HepG2 (cell line): ENCODE data around the gene PSENEN. TPM values are rescaled to one million over a fixed set of nuclear protein-coding genes. Genes with fewer than 3 reads are reported as not detected.

Source experiments
- ATAC-seq: fragments of 200-7000 bp; cut with Tn5 transposase; 3 replicates; pipeline ENCODE4 v1.9.1; 2020; ENCODE audit warnings: mild to moderate bottlenecking, moderate library complexity
- BruUV-seq: library from RNA; stranded (reverse); fragments of 400-500 nt; replicated peaks from 2 replicates; lab custom pipeline; 2021; lab: Mats Ljungman, UMichigan
- CTCF ChIA-PET: fragments of 300-600 bp; formaldehyde crosslinking; extraction: SDS; loops from one replicate; lab custom pipeline; 2021; ENCODE audit warnings: low total read pairs, inconsistent platforms, low intra/inter-chr PET ratio; lab: Yijun Ruan, JAX
- POLR2A ChIA-PET: fragments of 350-600 bp; sonication (Branson Sonifier 250); formaldehyde crosslinking; loops from one replicate; lab custom pipeline; 2020; ENCODE audit warnings: antibody characterized with exemption, inconsistent platforms; lab: Yijun Ruan, JAX
- DNase-seq: peaks from one replicate; pipeline ENCODE4 v3.0.0-alpha.2; 2015; ENCODE audit warnings: low spot score
- FAIRE-seq: peaks from 3 replicates; lab custom pipeline; 2011; peaks lifted over from hg19 to GRCh38; lab: Jason Lieb, UNC
- H2AFZ ChIP-seq: one replicate; pipeline ENCODE4 v1.6.1; 2011; ENCODE audit warnings: low read length, inconsistent platforms
- H3K27ac ChIP-seq: fragments of 300-600 bp; 3 replicates; pipeline ENCODE4 v1.8.0; 2011; ENCODE audit warnings: mixed run types, mild to moderate bottlenecking, mixed read lengths, low read length, inconsistent platforms; ENCODE audit not compliant: insufficient read depth; ENCODE audit errors: extremely low read length
- H3K27me3 ChIP-seq, 2 experiments: fragments of 200-600 bp in 1 of 2; 2 replicates in 1 of 2; 3 replicates in 1 of 2; pipeline versions ENCODE4 v1.6.0 to v1.8.0; 2011; ENCODE audit warnings: low read length in 2 of 2, mild to moderate bottlenecking in 2 of 2, moderate library complexity in 2 of 2, inconsistent platforms in 1 of 2; ENCODE audit not compliant: insufficient read depth in 2 of 2, control insufficient read depth in 1 of 2
- H3K36me3 ChIP-seq, 2 experiments: fragments of 200-600 bp in 1 of 2; replicated peaks in 1 of 2; 2 replicates in 1 of 2; 3 replicates in 1 of 2; pipeline versions ENCODE4 v1.5.1 to v1.8.0; 2011; ENCODE audit warnings: low read length in 2 of 2, inconsistent platforms in 1 of 2; ENCODE audit not compliant: insufficient read depth in 2 of 2, control insufficient read depth in 1 of 2
- H3K4me1 ChIP-seq: 2 replicates; pipeline ENCODE4 v1.5.1; 2012; ENCODE audit warnings: low read length, inconsistent platforms; ENCODE audit not compliant: insufficient read depth
- H3K4me2 ChIP-seq: 2 replicates; pipeline ENCODE4 v1.6.0; 2011; ENCODE audit warnings: low read depth, low read length, inconsistent platforms
- H3K4me3 ChIP-seq, 3 experiments: fragments of 200-600 bp in 1 of 3; sonication (generic), shearing (Covaris generic) in 1 of 3; replicated peaks in 1 of 3; 2 replicates each; pipeline ENCODE4 v1.5.1; 2011 to 2016; ENCODE audit warnings: low read length in 3 of 3, inconsistent platforms in 2 of 3, low read depth in 2 of 3, mild to moderate bottlenecking in 2 of 3, control low read depth in 1 of 3, mixed read lengths in 1 of 3; ENCODE audit not compliant: insufficient read depth in 1 of 3
- H3K79me2 ChIP-seq: one replicate; pipeline ENCODE4 v1.6.1; 2011; ENCODE audit warnings: low read length, inconsistent platforms; ENCODE audit not compliant: insufficient read depth
- H3K9ac ChIP-seq: 2 replicates; pipeline ENCODE4 v1.6.0; 2011; ENCODE audit warnings: mild to moderate bottlenecking, low read depth, low read length, inconsistent platforms; ENCODE audit not compliant: insufficient read depth
- H3K9me3 ChIP-seq: 2 replicates; pipeline ENCODE4 v1.5.1; 2012; ENCODE audit warnings: mild to moderate bottlenecking, low read length
- H4K20me1 ChIP-seq: 2 replicates; pipeline ENCODE4 v1.6.0; 2011; ENCODE audit warnings: inconsistent platforms, mild to moderate bottlenecking, low read length, moderate library complexity; ENCODE audit not compliant: insufficient read depth
- GPN1 ChIP-seq: sonication (generic); formaldehyde crosslinking; IDR thresholded peaks from 2 replicates; pipeline ENCODE4 v1.5.1; 2020; ENCODE audit warnings: missing genetic modification reagents, borderline replicate concordance
- POLR2AphosphoS2 ChIP-seq: IDR thresholded peaks from 2 replicates; pipeline ENCODE4 v1.6.1; 2011; ENCODE audit warnings: low read depth, low read length, improper control_type of control experiment
- SMC3 ChIP-seq: IDR thresholded peaks from 2 replicates; pipeline ENCODE4 v1.6.1; 2011; ENCODE audit warnings: low read length, improper control_type of control experiment
- SRSF4 ChIP-seq: fragments of 200-400 bp; formaldehyde crosslinking; IDR thresholded peaks from one replicate; pipeline ENCODE4 v1.6.1; 2018; ENCODE audit warnings: mild to moderate bottlenecking, low read depth, low read length, moderate library complexity; ENCODE audit not compliant: poor library complexity, severe bottlenecking
- TEAD3 ChIP-seq: optimal IDR thresholded peaks from 2 replicates; pipeline ENCODE3; 2016; ENCODE audit warnings: borderline replicate concordance
- ZC3H13 ChIP-seq: sonication (generic); formaldehyde crosslinking; IDR thresholded peaks from 2 replicates; pipeline ENCODE4 v1.8.1; 2023; ENCODE audit warnings: mild to moderate bottlenecking, missing genetic modification reagents, moderate library complexity
- ZFP36 ChIP-seq: fragments of 150-350 bp; IDR thresholded peaks from 2 replicates; pipeline ENCODE4 v1.6.1; 2018; ENCODE audit warnings: borderline replicate concordance, low read length, low read depth; ENCODE audit not compliant: partially characterized antibody
- ZNF431 ChIP-seq: sonication (generic); formaldehyde crosslinking; IDR thresholded peaks from 2 replicates; pipeline ENCODE4 v1.9.0; 2022; ENCODE audit warnings: missing genetic modification reagents, low read depth, mild to moderate bottlenecking, borderline replicate concordance
- ZNF547 ChIP-seq: sonication (generic); formaldehyde crosslinking; IDR thresholded peaks from 2 replicates; pipeline ENCODE4 v1.5.1; 2020; ENCODE audit warnings: mild to moderate bottlenecking, missing genetic modification reagents
- ZNF576 ChIP-seq: sonication (generic); formaldehyde crosslinking; IDR thresholded peaks from 2 replicates; pipeline ENCODE4 v1.4.0; 2020; ENCODE audit warnings: mild to moderate bottlenecking, missing genetic modification reagents
- ZNF670 ChIP-seq: sonication (generic); formaldehyde crosslinking; IDR thresholded peaks from 2 replicates; pipeline ENCODE4 v1.8.0; 2022; ENCODE audit warnings: mild to moderate bottlenecking, missing genetic modification reagents, borderline replicate concordance
- ZNF691 ChIP-seq: sonication (generic); formaldehyde crosslinking; IDR thresholded peaks from 2 replicates; pipeline ENCODE4 v1.4.0; 2020; ENCODE audit warnings: missing genetic modification reagents, low read depth, mild to moderate bottlenecking, borderline replicate concordance
- ZNF740 ChIP-seq: sonication (generic); formaldehyde crosslinking; IDR thresholded peaks from 2 replicates; pipeline ENCODE4 v1.4.0; 2020; ENCODE audit warnings: missing genetic modification reagents
- WGBS: methylation state at CpG from one replicate; pipeline ENCODE4 v1.1.6; 2017; ENCODE audit warnings: low lambda C conversion rate; 5-methylcytosine and 5-hydroxymethylcytosine counted together
- in situ Hi-C: cut with HindIII; loops from 2 replicates; pipeline ENCODE4 v1.10.0; 2017; ENCODE audit warnings: low pct_unique_long_range_greater_than_20kb; ENCODE audit not compliant: extremely low pct_ligation_motif_present
- intact Hi-C: fragments of 100-400 bp; cut with micrococcal nuclease; formaldehyde crosslinking; loops from one replicate; pipeline ENCODE4 v1.10.0; 2022; ENCODE audit not compliant: unreplicated experiment
- polyA plus RNA-seq, 8 experiments: library from polyadenylated mRNA; depleted of rRNA in 3 of 8; stranded (reverse) in 7 of 8; unstranded in 1 of 8; fragments of >200 nt; fragmentation: Illumina TruSeq in 4 of 8; extraction: Trizol in 4 of 8; gene quantifications; 2 replicates each; pipeline versions ENCODE4 v1.2.1 to v1.2.3, GENCODE V29; 2011 to 2016; ENCODE audit warnings: low read depth in 4 of 8, missing spikeins in 1 of 8, mixed read lengths in 1 of 8; ENCODE audit not compliant: insufficient read depth in 1 of 8
- total RNA-seq, 5 experiments: library from RNA; depleted of rRNA; stranded (reverse); fragments of >200 nt; fragmentation: Illumina TruSeq; extraction: Trizol; gene quantifications; 2 replicates each; pipeline ENCODE4 v1.2.3, GENCODE V29; 2016; ENCODE audit warnings: low read depth in 1 of 5
- TF ChIP-seq, protein P1 (sequence below): sonication (generic); formaldehyde crosslinking; IDR thresholded peaks from 2 replicates; pipeline ENCODE4 v1.8.0; 2022; ENCODE audit warnings: mild to moderate bottlenecking, missing genetic modification reagents, borderline replicate concordance
- TF ChIP-seq, protein P2 (sequence below): sonication (generic); formaldehyde crosslinking; IDR thresholded peaks from 2 replicates; pipeline ENCODE4 v1.4.0; 2020; ENCODE audit warnings: missing genetic modification reagents
- TF ChIP-seq, protein P3 (sequence below): sonication (generic); formaldehyde crosslinking; IDR thresholded peaks from 2 replicates; pipeline ENCODE4 v1.5.0; 2020; ENCODE audit warnings: missing genetic modification reagents, mild to moderate bottlenecking, borderline replicate concordance

Gene PSENEN
- total and polyA plus RNA-seq, 2 of the 13 experiments (the other 11 are each of a cell fraction or from before 2014, with no cell fraction given) = 16.9 to 34.2 TPM

- ChIA-PET CTCF (no interaction called here), POLR2A (interaction anchor here (1.1 to 1.6 kb wide), 2 partner anchors 14 to 17 kb away, joined by 3 to 5 read pairs; no protein-coding TSS in a partner anchor)
- intact Hi-C loops (no loop called here), in situ Hi-C loops (no loop called here)
- peaks cover 16% of the 10 kb centered on the region for H3K79me2 ChIP-seq
- ATAC-seq (no peak), DNase-seq (no peak), FAIRE-seq (no peak)
- H3K9ac ChIP-seq = no peak overlapping the region
- no peak for TF ChIP-seq ZNF670 (CRISPR knock-in tag)
- no peak for TF ChIP-seq ZNF740 (CRISPR knock-in tag)
- TF ChIP-seq ZNF576 (CRISPR knock-in tag) = no peak
- TF ChIP-seq, protein P1, sequence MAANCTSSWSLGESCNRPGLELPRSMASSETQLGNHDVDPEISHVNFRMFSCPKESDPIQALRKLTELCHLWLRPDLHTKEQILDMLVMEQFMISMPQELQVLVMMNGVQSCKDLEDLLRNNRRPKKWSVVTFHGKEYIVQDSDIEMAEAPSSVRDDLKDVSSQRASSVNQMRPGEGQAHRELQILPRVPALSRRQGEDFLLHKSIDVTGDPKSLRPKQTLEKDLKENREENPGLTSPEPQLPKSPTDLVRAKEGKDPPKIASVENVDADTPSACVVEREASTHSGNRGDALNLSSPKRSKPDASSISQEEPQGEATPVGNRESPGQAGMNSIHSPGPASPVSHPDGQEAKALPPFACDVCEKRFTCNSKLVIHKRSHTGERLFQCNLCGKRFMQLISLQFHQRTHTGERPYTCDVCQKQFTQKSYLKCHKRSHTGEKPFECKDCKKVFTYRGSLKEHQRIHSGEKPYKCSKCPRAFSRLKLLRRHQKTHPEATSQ (CRISPR knock-in tag) = no peak
- TF ChIP-seq ZFP36 = no peak
- no peak for TF ChIP-seq GPN1 (CRISPR knock-in tag)
- TF ChIP-seq, protein P2, sequence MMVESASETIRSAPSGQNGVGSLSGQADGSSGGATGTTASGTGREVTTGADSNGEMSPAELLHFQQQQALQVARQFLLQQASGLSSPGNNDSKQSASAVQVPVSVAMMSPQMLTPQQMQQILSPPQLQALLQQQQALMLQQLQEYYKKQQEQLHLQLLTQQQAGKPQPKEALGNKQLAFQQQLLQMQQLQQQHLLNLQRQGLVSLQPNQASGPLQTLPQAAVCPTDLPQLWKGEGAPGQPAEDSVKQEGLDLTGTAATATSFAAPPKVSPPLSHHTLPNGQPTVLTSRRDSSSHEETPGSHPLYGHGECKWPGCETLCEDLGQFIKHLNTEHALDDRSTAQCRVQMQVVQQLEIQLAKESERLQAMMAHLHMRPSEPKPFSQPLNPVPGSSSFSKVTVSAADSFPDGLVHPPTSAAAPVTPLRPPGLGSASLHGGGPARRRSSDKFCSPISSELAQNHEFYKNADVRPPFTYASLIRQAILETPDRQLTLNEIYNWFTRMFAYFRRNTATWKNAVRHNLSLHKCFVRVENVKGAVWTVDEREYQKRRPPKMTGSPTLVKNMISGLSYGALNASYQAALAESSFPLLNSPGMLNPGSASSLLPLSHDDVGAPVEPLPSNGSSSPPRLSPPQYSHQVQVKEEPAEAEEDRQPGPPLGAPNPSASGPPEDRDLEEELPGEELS (CRISPR knock-in tag) = no peak
- no peak for TF ChIP-seq TEAD3 (CRISPR knock-in tag)
- no peak for TF ChIP-seq ZNF691 (CRISPR knock-in tag)
- TF ChIP-seq ZNF431 (CRISPR knock-in tag) = no peak
- no peak for TF ChIP-seq ZNF547 (CRISPR knock-in tag)
- TF ChIP-seq, protein P3, sequence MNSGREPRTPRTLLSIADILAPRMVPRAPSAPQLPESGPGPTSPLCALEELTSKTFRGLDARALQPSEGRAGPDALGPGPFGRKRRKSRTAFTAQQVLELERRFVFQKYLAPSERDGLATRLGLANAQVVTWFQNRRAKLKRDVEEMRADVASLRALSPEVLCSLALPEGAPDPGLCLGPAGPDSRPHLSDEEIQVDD = no peak
- no peak for TF ChIP-seq POLR2AphosphoS2
- TF ChIP-seq SRSF4 = no peak
- TF ChIP-seq SMC3 = no peak
- no peak for TF ChIP-seq ZC3H13 (CRISPR knock-in tag)
- H3K27me3 ChIP-seq = no peaks in the 10 kb centered on the region
- no peak overlapping the region for H3K27ac ChIP-seq
- peaks cover 5% of the 10 kb centered on the region for H4K20me1 ChIP-seq
- no peaks in the 10 kb centered on the region for H3K9me3 ChIP-seq
- H3K4me1 ChIP-seq = peaks cover 10% of the 10 kb centered on the region
- no peak overlapping the region for H3K4me2 ChIP-seq
- 97% methylated on average over 14 of the region's 24 CpGs for WGBS
- H2AFZ ChIP-seq = no peak overlapping the region
- H3K4me3 ChIP-seq = no peak overlapping the region
- no TSS peak for BruUV-seq
- peaks cover 54 to 79% of the 10 kb centered on the region in 2 experiments for H3K36me3 ChIP-seq
These were observed 21.8 kb upstream of the PSENEN start for GRCh38 chr19:35723671-35724070.
